ENCODE results near the gene SLITRK3. TPM values are rescaled to one million over a fixed set of nuclear protein-coding genes. Genes with fewer than 3 reads are reported as not detected.
"Not testable (repeated sequence)": the region's sequence is repeated elsewhere in the genome, so short reads cannot be mapped to it uniquely, and the experiment has no call there.

SLITRK3 gene
- total RNA-seq, 4 donors from 2014 or later = 0.55 to 0.64 TPM; not detected in 2

DNA sequence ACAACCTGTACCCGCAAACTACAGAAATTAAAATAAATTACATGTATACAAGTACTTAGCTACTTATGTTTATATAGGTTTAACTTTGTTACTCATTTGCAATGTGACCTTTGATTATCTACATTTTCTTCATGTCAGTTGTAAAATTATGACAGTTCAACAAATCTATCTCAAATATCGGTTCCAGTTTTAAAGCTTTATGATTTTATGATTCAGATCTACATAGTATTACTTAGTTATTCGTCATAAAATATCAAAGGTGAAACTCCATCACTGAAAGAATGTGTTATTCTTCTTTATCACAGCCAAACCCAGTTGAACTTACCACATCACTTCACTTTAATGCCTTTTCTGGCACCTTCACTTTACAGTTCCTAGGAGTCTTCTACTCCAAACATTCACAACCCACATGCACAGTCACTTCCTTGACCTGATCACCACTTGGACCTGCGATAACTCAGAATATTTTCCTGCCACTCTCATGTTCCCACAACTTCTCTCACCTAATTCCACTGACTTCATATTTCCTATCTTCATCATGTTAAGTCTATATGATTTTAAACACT, 47.2 kb downstream of the SLITRK3 start:
- H3K27ac ChIP-seq = peak overlapping the region; percentile 41 to 78 (median 64)
- no peaks in the 10 kb centered on the region for H3K36me3 ChIP-seq
- in situ Hi-C loops (cut with MboI; ENCODE audit: low pct_ligation_motif_present in 1 of 4, low pct_unique_long_range_greater_than_20kb in 1 of 4, low sequenced_read_pairs in 3 of 4) = no loop called here
- TF ChIP-seq, protein P1, sequence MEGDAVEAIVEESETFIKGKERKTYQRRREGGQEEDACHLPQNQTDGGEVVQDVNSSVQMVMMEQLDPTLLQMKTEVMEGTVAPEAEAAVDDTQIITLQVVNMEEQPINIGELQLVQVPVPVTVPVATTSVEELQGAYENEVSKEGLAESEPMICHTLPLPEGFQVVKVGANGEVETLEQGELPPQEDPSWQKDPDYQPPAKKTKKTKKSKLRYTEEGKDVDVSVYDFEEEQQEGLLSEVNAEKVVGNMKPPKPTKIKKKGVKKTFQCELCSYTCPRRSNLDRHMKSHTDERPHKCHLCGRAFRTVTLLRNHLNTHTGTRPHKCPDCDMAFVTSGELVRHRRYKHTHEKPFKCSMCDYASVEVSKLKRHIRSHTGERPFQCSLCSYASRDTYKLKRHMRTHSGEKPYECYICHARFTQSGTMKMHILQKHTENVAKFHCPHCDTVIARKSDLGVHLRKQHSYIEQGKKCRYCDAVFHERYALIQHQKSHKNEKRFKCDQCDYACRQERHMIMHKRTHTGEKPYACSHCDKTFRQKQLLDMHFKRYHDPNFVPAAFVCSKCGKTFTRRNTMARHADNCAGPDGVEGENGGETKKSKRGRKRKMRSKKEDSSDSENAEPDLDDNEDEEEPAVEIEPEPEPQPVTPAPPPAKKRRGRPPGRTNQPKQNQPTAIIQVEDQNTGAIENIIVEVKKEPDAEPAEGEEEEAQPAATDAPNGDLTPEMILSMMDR (IDR thresholded peaks at IDR 0.05) = no peak
- no peak for TF ChIP-seq POLR2A (IDR thresholded peaks at IDR 0.05)
- TF ChIP-seq POLR2AphosphoS5 (IDR thresholded peaks at IDR 0.05) = peak in 1 of 3 donors; percentile 62
- no peaks in the 10 kb centered on the region for H3K9me3 ChIP-seq
- H3K27me3 ChIP-seq = no peaks in the 10 kb centered on the region
- WGBS, 2 donors (ENCODE audit: low coverage in 1 of 2) = 51 to 57% methylated on average over 3 to 4 of the region's 4 CpGs
- intact Hi-C loops (cut with DNase I; ENCODE audit: low total_unique reads) = no loop called here
- H3K4me3 ChIP-seq = no peak overlapping the region
- DNase-seq = no peak
- H3K4me1 ChIP-seq = peaks cover 0 to 27% (median 13%) of the 10 kb centered on the region in 4 donors

DNA sequence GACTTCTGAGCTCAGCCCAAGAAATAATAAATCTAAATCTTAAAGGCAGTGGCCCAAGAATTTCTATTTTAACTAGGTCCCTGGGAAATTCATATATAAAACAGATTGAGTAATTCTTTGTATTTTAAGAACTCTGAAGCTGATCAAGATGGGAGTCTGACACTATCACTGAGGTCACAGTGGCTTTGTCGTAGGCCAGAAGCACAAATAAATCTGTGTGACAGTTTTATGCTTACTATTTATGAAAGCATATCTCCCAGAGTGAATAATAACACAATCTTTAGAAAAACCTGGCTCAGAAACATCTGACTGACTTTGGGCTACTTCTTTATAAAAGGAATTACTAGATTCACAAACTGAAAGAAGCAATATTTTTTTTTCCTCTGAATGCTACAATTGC, 51.9 kb downstream of the SLITRK3 start:
- Histone ChIP-seq H3K27ac (no peak overlapping the region), H3K9me3 (peaks cover 0 to 5% of the 10 kb centered on the region in 2 donors), H3K4me3 (no peak overlapping the region), H3K36me3 (no peaks in the 10 kb centered on the region), H3K27me3 (no peaks in the 10 kb centered on the region), H3K4me1 (peaks cover 0 to 15% (median 7%) of the 10 kb centered on the region in 4 donors)
- in situ Hi-C loops (cut with MboI; ENCODE audit: low pct_ligation_motif_present in 1 of 4, low pct_unique_long_range_greater_than_20kb in 1 of 4, low sequenced_read_pairs in 3 of 4) = no loop called here
- no peak for DNase-seq
- intact Hi-C loops (cut with DNase I; ENCODE audit: low total_unique reads) = no loop called here
- TF ChIP-seq POLR2AphosphoS5 (IDR thresholded peaks at IDR 0.05) (no peak), EP300 (IDR thresholded peaks at IDR 0.05; ENCODE audit: low read depth) (no peak), POLR2A (IDR thresholded peaks at IDR 0.05) (no peak)
- TF ChIP-seq, protein P1 (IDR thresholded peaks at IDR 0.05) = no peak
- WGBS, 2 donors (ENCODE audit: low coverage in 1 of 2) = 13 to 36% methylated on average over 1 of the region's 1 CpG

DNA sequence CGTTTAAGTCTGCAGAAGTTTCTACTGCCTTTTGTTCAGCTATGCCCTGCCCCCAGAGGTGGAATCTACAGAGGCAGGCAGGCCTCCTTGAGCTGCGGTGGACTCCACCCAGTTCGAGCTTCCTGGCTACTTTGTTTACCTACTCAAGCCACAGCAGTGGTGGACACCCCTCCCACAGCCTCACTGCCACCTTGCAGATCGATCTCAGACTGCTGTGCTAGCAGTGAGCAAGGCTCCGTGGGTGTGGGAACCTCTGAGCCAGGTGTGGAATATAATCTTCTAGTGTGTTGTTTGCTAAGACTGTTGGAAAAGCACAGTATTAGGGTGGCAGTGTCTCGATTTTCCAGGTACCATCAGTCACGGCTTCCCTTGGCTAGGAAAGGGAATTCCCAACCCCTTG, 56.3 kb downstream of the SLITRK3 start:
- H3K27ac ChIP-seq; DNase-seq; intact Hi-C loops (cut with DNase I; ENCODE audit: low total_unique reads); in situ Hi-C loops (cut with MboI; ENCODE audit: low pct_ligation_motif_present in 1 of 4, low pct_unique_long_range_greater_than_20kb in 1 of 4, low sequenced_read_pairs in 3 of 4); H3K36me3 ChIP-seq; H3K27me3 ChIP-seq; H3K4me1 ChIP-seq; H3K4me3 ChIP-seq: not testable (repeated sequence)
- peaks cover 0 to 11% of the 10 kb centered on the region in 2 donors for H3K9me3 ChIP-seq
- whole genome bisulfite sequencing, 2 donors (ENCODE audit: low coverage in 1 of 2) = 78% methylated on average over 6 of the region's 7 CpGs; no CpG with 5 or more reads in 1 of the 2 donors

Other genes with a start within 250 kb of the SLITRK3 start
- 10 to 100 TPM in 3 of 4 donors, 1 to 10 TPM in 1; 1.6 to 24.8 (median 16.9) TPM for gene SI, start 117.9 kb downstream of the SLITRK3 start, total RNA-seq

Measured in transverse colon (tissue), 4 donors.